Muscle layer of colon (tissue), 2 donors: ENCODE results near the gene ASCC2.
"Not testable (repeated sequence)": the region's sequence is repeated elsewhere in the genome, so short reads cannot be mapped to it uniquely, and the experiment has no call there.

Experiments used
- H3K27ac ChIP-seq: one replicate; pipeline ENCODE4 v1.7.0; 2013; ENCODE audit warnings: low read depth, mild to moderate bottlenecking, low read length, moderate library complexity
- H3K27me3 ChIP-seq, 2 donors: one replicate each; pipeline ENCODE4 v1.7.0; 2013; ENCODE audit warnings: low read length in 2 of 2, mild to moderate bottlenecking in 2 of 2; ENCODE audit not compliant: insufficient read depth in 2 of 2, control insufficient read depth in 1 of 2
- H3K36me3 ChIP-seq: one replicate; pipeline ENCODE4 v1.7.0; 2013; ENCODE audit warnings: mild to moderate bottlenecking, low read length; ENCODE audit not compliant: insufficient read depth
- H3K4me1 ChIP-seq: one replicate; pipeline ENCODE4 v1.7.0; 2013; ENCODE audit warnings: mild to moderate bottlenecking, low read length; ENCODE audit not compliant: insufficient read depth
- H3K4me3 ChIP-seq, 2 donors: one replicate each; pipeline ENCODE4 v1.7.0; 2013; ENCODE audit warnings: low read length in 2 of 2, low read depth in 1 of 2, mild to moderate bottlenecking in 1 of 2, moderate library complexity in 1 of 2
- H3K9ac ChIP-seq: one replicate; pipeline ENCODE4 v1.7.0; 2013; ENCODE audit warnings: low read length
- H3K9me3 ChIP-seq: one replicate; pipeline ENCODE4 v1.7.0; 2013; ENCODE audit warnings: mild to moderate bottlenecking, low read length
- donor health status: abdominal sarcoma.
- donor health status: Adenocarcinoma of cecum.

Gene ASCC2

GRCh38 chr22:29872144-29872893, 34.2 kb upstream of the ASCC2 start:
- H3K27me3 ChIP-seq = no peaks in the 10 kb centered on the region
- H3K36me3 ChIP-seq = no peaks in the 10 kb centered on the region
- H3K9ac ChIP-seq = no peak overlapping the region
- no peaks in the 10 kb centered on the region for H3K9me3 ChIP-seq
- no peak overlapping the region for H3K27ac ChIP-seq
- H3K4me3 ChIP-seq = no peak overlapping the region
- no peaks in the 10 kb centered on the region for H3K4me1 ChIP-seq

- no peak overlapping the region for H3K4me3 ChIP-seq
- no peaks in the 10 kb centered on the region for H3K9me3 ChIP-seq
- no peaks in the 10 kb centered on the region for H3K27me3 ChIP-seq
- no peaks in the 10 kb centered on the region for H3K36me3 ChIP-seq
- H3K4me1 ChIP-seq = no peaks in the 10 kb centered on the region
- no peak overlapping the region for H3K27ac ChIP-seq
- no peak overlapping the region for H3K9ac ChIP-seq
These were observed 33.6 kb upstream of the ASCC2 start for GRCh38 chr22:29871684-29872083.

- H3K4me1 ChIP-seq = no peaks in the 10 kb centered on the region
- H3K9ac ChIP-seq = no peak overlapping the region
- H3K27me3 ChIP-seq = no peaks in the 10 kb centered on the region
- no peak overlapping the region for H3K27ac ChIP-seq
- no peak overlapping the region for H3K4me3 ChIP-seq
- no peaks in the 10 kb centered on the region for H3K36me3 ChIP-seq
- no peaks in the 10 kb centered on the region for H3K9me3 ChIP-seq
These were observed 32.5 kb upstream of the ASCC2 start for GRCh38 chr22:29870574-29870973.

- no peak overlapping the region for H3K27ac ChIP-seq
- H3K9me3 ChIP-seq = no peaks in the 10 kb centered on the region
- H3K4me1 ChIP-seq = no peaks in the 10 kb centered on the region
- no peak overlapping the region for H3K9ac ChIP-seq
- H3K4me3 ChIP-seq = no peak overlapping the region
- H3K27me3 ChIP-seq = no peaks in the 10 kb centered on the region
- no peaks in the 10 kb centered on the region for H3K36me3 ChIP-seq
These were observed 29.8 kb upstream of the ASCC2 start for GRCh38 chr22:29867851-29868250.

- Histone ChIP-seq H3K9ac (no peak overlapping the region), H3K4me1 (no peaks in the 10 kb centered on the region), H3K36me3 (no peaks in the 10 kb centered on the region), H3K4me3 (no peak overlapping the region), H3K27ac (no peak overlapping the region), H3K27me3 (no peaks in the 10 kb centered on the region), H3K9me3 (no peaks in the 10 kb centered on the region)
These were observed 29.2 kb upstream of the ASCC2 start for GRCh38 chr22:29867260-29867659.

- not testable (repeated sequence) for H3K9ac ChIP-seq, H3K27me3 ChIP-seq, H3K27ac ChIP-seq, H3K4me1 ChIP-seq, H3K4me3 ChIP-seq, H3K36me3 ChIP-seq, H3K9me3 ChIP-seq
These were observed 27.5 kb upstream of the ASCC2 start for GRCh38 chr22:29865572-29865971.

- Histone ChIP-seq H3K27ac (no peak overlapping the region), H3K27me3 (no peaks in the 10 kb centered on the region)
These were observed 23.7 kb upstream of the ASCC2 start for GRCh38 chr22:29861672-29862297.

GRCh38 chr22:29860006-29860766, 22.1 kb upstream of the ASCC2 start:
- Histone ChIP-seq H3K9ac (no peak overlapping the region), H3K9me3 (no peaks in the 10 kb centered on the region), H3K27me3 (no peaks in the 10 kb centered on the region), H3K4me3 (no peak overlapping the region), H3K4me1 (no peaks in the 10 kb centered on the region), H3K27ac (no peak overlapping the region), H3K36me3 (no peaks in the 10 kb centered on the region)

More at GRCh38 chr22:29861672-29862297, 23.7 kb upstream of the ASCC2 start:
- no peaks in the 10 kb centered on the region for H3K36me3 ChIP-seq
- no peaks in the 10 kb centered on the region for H3K9me3 ChIP-seq
- no peak overlapping the region for H3K9ac ChIP-seq
- no peak overlapping the region for H3K4me3 ChIP-seq
- H3K4me1 ChIP-seq = no peaks in the 10 kb centered on the region

GRCh38 chr22:29859030-29859429, 21.0 kb upstream of the ASCC2 start:
- not testable (repeated sequence) for H3K4me3 ChIP-seq, H3K36me3 ChIP-seq, H3K9ac ChIP-seq, H3K27me3 ChIP-seq, H3K27ac ChIP-seq, H3K9me3 ChIP-seq, H3K4me1 ChIP-seq

GRCh38 chr22:29856496-29856895, 18.4 kb upstream of the ASCC2 start:
- Histone ChIP-seq H3K9ac (no peak overlapping the region), H3K4me3 (no peak overlapping the region), H3K36me3 (no peaks in the 10 kb centered on the region), H3K4me1 (no peaks in the 10 kb centered on the region), H3K27ac (no peak overlapping the region), H3K27me3 (no peaks in the 10 kb centered on the region), H3K9me3 (no peaks in the 10 kb centered on the region)

GRCh38 chr22:29855611-29856181, 17.6 kb upstream of the ASCC2 start:
- H3K4me3 ChIP-seq = no peak overlapping the region
- no peak overlapping the region for H3K27ac ChIP-seq
- H3K4me1 ChIP-seq = no peaks in the 10 kb centered on the region
- no peaks in the 10 kb centered on the region for H3K27me3 ChIP-seq
- H3K9ac ChIP-seq = no peak overlapping the region
- H3K36me3 ChIP-seq = no peaks in the 10 kb centered on the region
- H3K9me3 ChIP-seq = no peaks in the 10 kb centered on the region
